HCT116 (cell line): ENCODE results near the gene RSRC1.

Experiments used
- ELF1 ChIP-seq: IDR thresholded peaks from 2 replicates; pipeline ENCODE4 v1.6.1; 2012; ENCODE audit warnings: low read depth, borderline replicate concordance
- POLR2AphosphoS5 ChIP-seq: IDR thresholded peaks from 2 replicates; pipeline ENCODE4 v1.6.1; 2011; ENCODE audit warnings: mild to moderate bottlenecking, low read depth, low read length, moderate library complexity
- ZNF274 ChIP-seq: fragments of 200-500 bp; sonication (Bioruptor generic); IDR thresholded peaks from 2 replicates; pipeline ENCODE4 v1.6.1; 2014; ENCODE audit warnings: mild to moderate bottlenecking, low read depth, low read length, inconsistent platforms
- TF ChIP-seq, protein P1 (sequence below), 3 experiments: fragments of 200-600 bp in 1 of 3; sonication (generic) in 1 of 3; IDR thresholded peaks in 2 of 3; conservative IDR thresholded peaks in 1 of 3; 2 replicates each; pipeline ENCODE4 v1.5.1; 2012 to 2017; ENCODE audit warnings: low read depth in 2 of 3, low read length in 2 of 3, antibody characterized with exemption in 1 of 3, borderline replicate concordance in 1 of 3, control low read depth in 1 of 3, mild to moderate bottlenecking in 1 of 3, mixed read lengths in 1 of 3, mixed run types in 1 of 3, moderate library complexity in 1 of 3; ENCODE audit not compliant: insufficient read depth in 1 of 3

- TF ChIP-seq, protein P1, sequence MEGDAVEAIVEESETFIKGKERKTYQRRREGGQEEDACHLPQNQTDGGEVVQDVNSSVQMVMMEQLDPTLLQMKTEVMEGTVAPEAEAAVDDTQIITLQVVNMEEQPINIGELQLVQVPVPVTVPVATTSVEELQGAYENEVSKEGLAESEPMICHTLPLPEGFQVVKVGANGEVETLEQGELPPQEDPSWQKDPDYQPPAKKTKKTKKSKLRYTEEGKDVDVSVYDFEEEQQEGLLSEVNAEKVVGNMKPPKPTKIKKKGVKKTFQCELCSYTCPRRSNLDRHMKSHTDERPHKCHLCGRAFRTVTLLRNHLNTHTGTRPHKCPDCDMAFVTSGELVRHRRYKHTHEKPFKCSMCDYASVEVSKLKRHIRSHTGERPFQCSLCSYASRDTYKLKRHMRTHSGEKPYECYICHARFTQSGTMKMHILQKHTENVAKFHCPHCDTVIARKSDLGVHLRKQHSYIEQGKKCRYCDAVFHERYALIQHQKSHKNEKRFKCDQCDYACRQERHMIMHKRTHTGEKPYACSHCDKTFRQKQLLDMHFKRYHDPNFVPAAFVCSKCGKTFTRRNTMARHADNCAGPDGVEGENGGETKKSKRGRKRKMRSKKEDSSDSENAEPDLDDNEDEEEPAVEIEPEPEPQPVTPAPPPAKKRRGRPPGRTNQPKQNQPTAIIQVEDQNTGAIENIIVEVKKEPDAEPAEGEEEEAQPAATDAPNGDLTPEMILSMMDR (IDR thresholded peaks at IDR 0.05 in 2 of 3, conservative IDR thresholded peaks at IDR 0.05 in 1 of 3; ENCODE audit: borderline replicate concordance in 1 of 3, insufficient read depth in 1 of 3, low read depth in 2 of 3, low read length in 2 of 3) = no peak
- TF ChIP-seq ZNF274 = no peak
- no peak for TF ChIP-seq ELF1
- TF ChIP-seq POLR2AphosphoS5 = no peak
Observed at GRCh38 chr3:158379517-158379916, 269.6 kb downstream of the RSRC1 start.
